ENCODE data around the gene C16orf54.
A peak's percentile ranks its signal among the peaks of the same experiment; 100 is the strongest.
"Not testable (repeated sequence)": the region's sequence is repeated elsewhere in the genome, so short reads cannot be mapped to it uniquely, and the experiment has no call there.

C16orf54 gene

DNA sequence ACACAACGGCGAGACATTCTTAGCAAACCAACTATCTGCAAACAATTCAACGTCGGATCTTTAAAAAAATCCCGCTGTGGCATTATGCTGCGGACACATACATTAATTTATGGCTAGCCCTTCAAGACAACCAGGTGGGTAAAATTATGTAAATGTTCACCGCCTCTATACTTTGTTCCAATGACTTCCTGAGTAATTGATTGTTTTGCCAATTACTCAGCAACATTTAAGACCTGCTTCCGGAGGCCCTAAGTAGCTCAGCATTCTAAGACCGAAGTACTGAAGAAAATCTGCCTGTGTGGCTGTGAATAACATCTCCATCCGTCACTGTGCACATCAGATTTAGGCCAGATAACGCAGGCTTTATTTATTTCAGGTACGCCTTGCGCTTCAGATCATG is 43.5 kb downstream of the C16orf54 start:
- DNase-seq, result no peak

DNA sequence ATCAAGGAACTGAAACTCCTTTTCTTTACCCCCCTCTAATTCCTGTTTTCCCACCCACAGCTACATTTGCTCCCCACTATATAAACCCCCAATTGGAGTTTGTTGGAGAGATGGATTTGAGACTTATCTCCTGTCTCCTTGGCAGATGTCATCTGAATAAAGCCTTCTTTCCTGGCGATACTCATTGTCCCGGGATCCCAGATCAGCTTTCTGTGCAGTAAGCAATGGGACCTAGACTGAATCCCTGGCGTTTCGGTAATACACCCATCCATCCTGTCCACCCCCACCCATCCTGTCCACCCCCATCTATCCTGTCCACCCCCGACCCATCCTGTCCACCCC is 44.6 kb downstream of the C16orf54 start:
- DNase-seq, result no peak

DNA sequence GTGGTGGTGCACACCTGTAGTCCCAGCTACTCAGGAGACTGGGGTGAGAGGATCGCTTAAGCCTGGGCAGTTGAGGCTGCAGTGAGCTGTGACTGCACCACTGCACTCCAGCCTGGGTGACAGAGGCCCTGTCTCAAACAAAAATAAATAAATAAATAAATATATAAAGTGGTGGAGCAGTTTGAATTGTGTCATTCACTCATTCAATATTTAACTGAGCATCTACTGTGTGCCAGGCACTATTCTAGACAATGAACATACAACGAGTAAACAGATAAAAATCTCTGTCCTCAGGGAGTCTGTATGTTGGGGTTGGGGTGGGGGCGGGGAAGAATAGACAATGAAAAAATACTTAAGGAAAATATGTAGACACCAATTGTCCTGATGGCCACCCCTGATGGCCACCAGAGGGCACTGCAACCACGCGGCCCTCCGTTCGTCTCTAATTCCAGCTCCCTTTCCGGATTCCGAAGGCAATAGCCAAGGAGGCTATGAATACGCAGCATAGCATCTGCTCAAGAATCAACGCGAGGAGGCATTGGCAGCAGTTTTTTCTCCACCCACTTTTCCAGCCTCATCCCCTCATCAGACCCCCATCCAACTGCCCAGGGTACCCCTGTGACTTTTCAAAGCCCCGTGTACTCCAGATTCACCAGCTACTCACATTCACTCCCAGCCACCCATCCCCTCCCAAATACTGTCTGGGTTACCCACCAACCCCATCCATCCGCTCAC is 45.4 kb downstream of the C16orf54 start:
- DNase-seq, result peak; percentile 47

DNA sequence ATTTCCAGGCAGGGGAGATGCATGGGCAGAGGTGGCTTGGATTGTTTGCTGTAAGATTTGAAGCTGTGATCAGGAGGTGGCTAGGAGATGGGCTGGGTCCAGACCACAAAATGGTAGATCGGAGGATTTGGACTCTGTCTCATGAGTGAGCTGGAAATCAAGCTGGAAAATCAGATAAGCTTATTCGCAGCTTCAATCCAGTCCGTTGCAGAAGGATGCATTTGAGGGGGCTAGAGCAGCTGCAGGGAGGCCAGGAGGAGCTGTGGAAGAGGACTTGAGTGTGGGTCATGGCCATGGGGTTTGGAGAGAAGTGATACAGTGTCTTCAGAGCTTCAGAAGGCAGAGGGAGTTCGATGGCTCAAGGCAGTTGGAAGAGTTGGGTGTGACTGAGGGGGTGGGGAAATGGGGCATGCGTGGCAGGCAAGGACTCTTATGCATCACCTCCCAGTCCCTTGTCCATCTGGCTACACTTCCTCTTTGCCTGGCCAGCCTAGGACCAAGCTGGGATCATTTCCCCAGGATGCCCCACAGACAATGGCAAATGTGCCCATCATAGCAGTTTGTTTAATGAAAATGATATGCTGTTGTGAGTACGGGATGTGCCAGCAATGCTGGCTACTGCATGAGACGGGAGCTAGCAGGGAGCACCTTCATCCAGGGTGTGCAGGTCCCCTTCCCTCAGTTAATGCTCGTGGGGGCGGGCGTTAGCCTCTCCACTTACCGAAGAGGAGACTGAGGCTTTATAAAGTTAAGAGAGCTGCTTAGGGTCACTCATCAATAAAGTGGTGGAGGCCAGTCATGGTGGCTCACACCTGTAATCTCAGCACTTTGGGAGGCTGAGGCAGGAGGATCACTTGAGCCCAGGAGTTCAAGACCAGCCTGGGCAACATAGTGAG is 46.2 kb downstream of the C16orf54 start:
- no peak for DNase-seq

DNA sequence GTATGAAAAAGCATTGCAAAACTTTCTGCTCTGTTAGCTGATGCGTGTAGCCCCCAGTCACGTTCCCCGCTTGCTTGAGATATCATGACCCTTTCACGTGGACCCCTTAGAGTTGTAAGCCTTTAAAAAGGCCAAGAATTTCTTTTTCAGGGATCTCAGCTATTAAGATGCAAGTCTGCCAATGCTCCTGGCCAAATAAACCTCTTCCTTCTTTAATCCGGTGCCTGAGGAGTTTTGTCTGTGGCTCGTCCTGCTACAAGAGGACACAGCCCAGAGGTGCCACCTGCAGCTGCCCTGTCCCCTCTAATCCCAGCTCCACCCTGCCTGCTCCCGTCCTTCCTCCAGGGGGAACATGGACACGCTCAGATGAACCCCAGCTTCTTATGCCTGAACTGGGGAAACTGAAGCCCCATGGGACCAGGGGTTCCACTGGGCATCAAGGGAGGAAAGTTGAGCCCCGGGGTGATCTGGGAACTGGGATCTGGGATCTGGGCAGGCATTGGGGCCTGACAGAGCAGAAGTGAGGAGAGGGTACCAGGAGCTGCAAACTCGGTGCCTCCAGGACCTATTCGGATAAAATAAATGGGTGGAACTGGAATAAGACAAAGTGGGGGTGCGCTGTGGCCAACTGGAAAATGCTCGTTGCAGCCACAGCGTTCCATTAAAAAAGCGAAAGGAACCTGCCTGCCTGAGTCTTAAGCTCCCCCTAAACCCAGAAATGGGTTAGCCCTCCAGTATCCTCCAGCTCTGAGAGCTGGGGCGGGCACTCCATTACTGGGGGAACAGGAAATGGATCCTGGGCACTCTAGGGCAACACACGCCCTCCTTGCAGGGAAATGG is 47.1 kb downstream of the C16orf54 start:
- DNase-seq, result no peak

DNA sequence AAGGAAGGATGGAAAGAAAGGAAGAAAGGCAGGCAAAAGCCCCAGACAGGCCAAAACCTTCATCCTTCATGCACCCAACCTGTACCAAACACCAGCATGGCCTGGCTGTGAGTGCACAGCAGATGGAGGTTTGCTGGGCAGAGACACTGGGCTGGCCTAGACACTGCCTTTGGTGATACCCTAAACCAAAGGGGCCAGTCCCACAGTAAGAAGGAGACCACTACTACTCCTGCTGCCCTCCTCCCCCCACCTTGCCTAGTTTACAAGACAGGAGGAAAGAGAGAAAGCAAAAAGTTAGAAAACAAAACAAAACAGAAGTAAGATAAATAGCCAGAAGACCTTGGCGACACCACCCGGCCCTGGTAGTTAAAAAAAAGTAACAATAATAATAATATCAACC is 47.7 kb downstream of the C16orf54 start:
- DNase-seq, result no peak

DNA sequence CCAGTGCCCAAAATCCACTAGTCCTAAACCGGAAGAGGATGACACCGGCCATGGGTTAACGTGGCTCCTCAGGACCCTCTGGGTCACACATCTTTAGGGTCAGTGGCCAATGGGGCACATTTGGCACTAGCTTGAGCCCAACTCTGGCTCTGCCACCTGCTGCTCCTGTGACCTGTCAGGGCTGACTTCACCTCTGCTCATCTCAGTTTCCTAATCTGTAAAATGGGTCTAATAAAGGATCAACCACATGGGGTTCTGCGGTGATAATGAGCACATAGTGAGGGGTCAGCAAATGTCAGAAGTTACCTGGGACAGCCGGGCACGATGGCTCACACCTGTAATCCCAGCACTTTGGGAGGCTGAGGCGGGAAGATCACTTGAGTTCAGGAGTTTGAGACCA is 48.4 kb downstream of the C16orf54 start:
- DNase-seq, result no peak

DNA sequence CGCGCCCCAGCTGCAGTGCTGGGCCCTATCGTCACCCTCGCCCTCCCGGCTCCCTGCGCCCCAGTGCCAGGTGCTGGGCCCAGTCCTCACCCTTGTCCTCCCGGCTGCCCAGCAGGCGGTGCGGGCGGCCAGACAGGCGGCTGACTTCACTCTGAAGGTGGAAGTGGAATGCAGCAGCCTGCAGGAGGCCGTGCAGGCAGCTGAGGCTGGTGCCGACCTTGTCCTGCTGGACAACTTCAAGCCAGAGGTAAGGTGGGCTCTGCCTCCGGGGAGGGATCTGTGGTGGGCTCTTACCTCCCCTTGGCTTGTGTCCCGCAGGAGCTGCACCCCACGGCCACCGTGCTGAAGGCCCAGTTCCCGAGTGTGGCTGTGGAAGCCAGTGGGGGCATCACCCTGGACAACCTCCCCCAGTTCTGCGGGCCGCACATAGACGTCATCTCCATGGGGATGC is 48.9 kb downstream of the C16orf54 start:
- DNase-seq, result no peak

DNA sequence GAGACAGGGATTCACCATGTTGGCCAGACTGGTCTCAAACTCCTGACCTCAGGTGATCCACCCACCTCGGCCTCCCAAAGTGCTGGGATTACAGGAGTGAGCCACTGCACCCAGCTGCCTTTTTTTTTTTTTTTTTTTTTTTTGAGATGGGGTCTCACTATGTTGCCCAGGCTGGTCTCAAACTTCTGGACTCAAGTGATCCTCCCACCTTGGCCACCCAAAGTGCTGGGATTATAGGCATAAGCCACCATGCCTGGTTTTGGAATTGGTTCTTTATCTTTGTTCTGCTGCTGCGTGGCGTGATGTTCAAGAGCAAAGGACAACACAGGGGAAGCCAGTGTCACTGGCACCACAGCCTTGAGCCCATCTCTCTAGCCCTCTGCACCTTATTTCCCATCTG is 50.1 kb downstream of the C16orf54 start:
- not testable (repeated sequence) for DNase-seq

DNA sequence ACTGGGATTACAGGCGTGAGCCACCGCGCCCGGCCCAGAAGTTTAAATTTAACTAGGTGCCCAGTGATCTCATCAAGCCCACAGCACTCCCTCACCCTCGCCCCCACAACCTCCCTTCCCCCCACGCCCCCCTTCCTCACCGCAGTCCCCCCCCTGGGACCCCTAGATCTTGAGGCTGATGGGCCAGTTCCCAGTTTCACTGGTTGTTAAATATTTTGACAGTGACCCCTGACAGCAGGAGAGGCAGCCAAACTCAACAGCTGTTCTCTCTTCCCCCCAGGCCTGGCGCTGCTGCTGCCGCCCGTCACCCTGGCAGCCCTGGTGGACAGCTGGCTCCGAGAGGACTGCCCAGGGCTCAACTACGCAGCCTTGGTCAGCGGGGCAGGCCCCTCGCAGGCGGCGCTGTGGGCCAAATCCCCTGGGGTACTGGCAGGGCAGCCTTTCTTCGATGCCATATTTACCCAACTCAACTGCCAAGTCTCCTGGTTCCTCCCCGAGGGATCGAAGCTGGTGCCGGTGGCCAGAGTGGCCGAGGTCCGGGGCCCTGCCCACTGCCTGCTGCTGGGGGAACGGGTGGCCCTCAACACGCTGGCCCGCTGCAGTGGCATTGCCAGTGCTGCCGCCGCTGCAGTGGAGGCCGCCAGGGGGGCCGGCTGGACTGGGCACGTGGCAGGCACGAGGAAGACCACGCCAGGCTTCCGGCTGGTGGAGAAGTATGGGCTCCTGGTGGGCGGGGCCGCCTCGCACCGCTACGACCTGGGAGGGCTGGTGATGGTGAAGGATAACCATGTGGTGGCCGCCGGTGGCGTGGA is 51.2 kb downstream of the C16orf54 start:
- DNase-seq, result no peak

DNA sequence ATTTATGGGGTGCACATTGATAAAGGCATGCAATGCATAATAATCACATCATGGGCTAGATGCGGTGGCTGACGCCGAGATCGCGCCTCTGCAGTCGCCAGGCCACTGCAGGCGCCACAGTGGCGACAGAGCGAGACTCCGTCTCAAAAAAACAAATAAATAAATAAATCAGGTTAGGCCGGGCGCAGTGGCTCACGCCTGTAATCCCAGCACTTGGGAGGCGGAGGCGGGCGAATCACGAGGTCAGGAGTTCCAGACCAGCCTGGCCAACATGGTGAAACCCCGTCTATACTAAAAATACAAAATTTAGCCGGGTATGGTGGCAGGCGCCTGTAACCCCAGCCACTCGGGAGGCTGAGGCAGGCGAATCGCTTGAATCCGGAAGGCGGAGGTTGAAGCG is 53.2 kb downstream of the C16orf54 start:
- not testable (repeated sequence) for DNase-seq

Data from activated gamma-delta T cell (primary cell).